ENCODE data around the gene GORAB. TPM values are rescaled to one million over a fixed set of nuclear protein-coding genes. Genes with fewer than 3 reads are reported as not detected.

GORAB gene
- total and polyA plus RNA-seq, 2 donors (not counting 3 experiments of a cell fraction or from before 2014, with no cell fraction given): 4.4 to 6.4 TPM

DNA sequence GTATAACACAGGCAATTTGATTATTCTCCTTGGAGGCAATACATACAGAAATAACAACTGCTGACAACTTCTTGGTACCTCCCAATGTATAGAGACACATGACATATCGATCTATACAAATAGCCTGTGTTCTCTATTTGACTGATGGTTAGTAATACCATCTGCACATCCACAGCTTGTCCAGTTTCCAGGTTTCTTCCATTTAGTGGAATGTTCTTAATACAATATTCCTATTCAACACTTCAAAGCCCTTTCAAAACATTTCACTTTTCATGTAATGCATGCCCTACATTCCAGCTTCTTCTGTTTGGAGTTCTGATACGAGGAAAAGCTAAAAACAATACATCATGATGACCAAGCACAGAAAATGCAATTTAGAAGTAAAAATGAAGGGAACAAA lies 37.0 kb upstream of the GORAB start:
- CTCF ChIA-PET: interaction anchor here (0.6 to 1.2 kb wide), 3 partner anchors 22 to 194 kb away, joined by 3 read pairs; no protein-coding TSS in a partner anchor
- H3K4me2 ChIP-seq (ENCODE audit: insufficient read depth, low read length): peak overlapping the region; percentile 74
- BruUV-seq (replicated peaks): no TSS peak

More for the DNA sequence above, 37.0 kb upstream of the GORAB start:
- FAIRE-seq (no peak), DNase-seq (ENCODE audit: low read depth, low spot score) (no peak)
- dilution Hi-C loops (cut with MboI; ENCODE audit: extremely low pct_ligation_motif_present, low sequenced_read_pairs): no loop called here
- Histone ChIP-seq H4K20me1 (replicated peaks; ENCODE audit: control insufficient read depth, extremely low read depth, insufficient read depth, low read length) (no peaks in the 10 kb centered on the region), H3K4me1 (ENCODE audit: control insufficient read depth, extremely low read depth, insufficient read depth, low read length) (peaks cover 20% of the 10 kb centered on the region), H3K4me3 (replicated peaks in 1 of 3; ENCODE audit: insufficient read depth in 1 of 3, low read depth in 1 of 3, low read length in 3 of 3) (peak overlapping the region in 1 of 3 experiments; percentile 10), H3K36me3 (ENCODE audit: control insufficient read depth in 2 of 2, extremely low read depth in 1 of 2, insufficient read depth in 2 of 2, low read length in 2 of 2) (no peaks in the 10 kb centered on the region), H3K9me3 (replicated peaks; ENCODE audit: control insufficient read depth, insufficient read depth, low read length) (no peaks in the 10 kb centered on the region), H2AFZ (ENCODE audit: low read depth, low read length) (no peak overlapping the region), H3K27ac (ENCODE audit: insufficient read depth, low read depth, low read length) (peak overlapping the region; percentile 33), H3K79me2 (ENCODE audit: control insufficient read depth, insufficient read depth, low read length) (no peaks in the 10 kb centered on the region), H3K9ac (replicated peaks; ENCODE audit: extremely low read depth, insufficient read depth, low read length) (peak overlapping the region; percentile 19), H3K9me1 (replicated peaks; ENCODE audit: control insufficient read depth, extremely low read depth, insufficient read depth, low read length) (no peaks in the 10 kb centered on the region), H3K27me3 (ENCODE audit: control insufficient read depth in 2 of 2, insufficient read depth in 2 of 2, low read length in 2 of 2) (no peaks in the 10 kb centered on the region)
- POLR2A ChIA-PET: no interaction called here
- no peak for TF ChIP-seq POLR2AphosphoS5 (IDR thresholded peaks at IDR 0.05; ENCODE audit: insufficient read depth, low read depth, low read length)
- TF ChIP-seq GATA2 (IDR thresholded peaks at IDR 0.05; ENCODE audit: insufficient read depth, insufficient read length, low read depth, low read length): no peak
- no peak for TF ChIP-seq EZH2 (IDR thresholded peaks at IDR 0.05; ENCODE audit: borderline replicate concordance, low read depth, low read length, severe bottlenecking)
- no peak for TF ChIP-seq MYC (IDR thresholded peaks at IDR 0.05; ENCODE audit: low read depth, low read length)
- TF ChIP-seq, protein P1, sequence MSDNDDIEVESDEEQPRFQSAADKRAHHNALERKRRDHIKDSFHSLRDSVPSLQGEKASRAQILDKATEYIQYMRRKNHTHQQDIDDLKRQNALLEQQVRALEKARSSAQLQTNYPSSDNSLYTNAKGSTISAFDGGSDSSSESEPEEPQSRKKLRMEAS (IDR thresholded peaks at IDR 0.05; ENCODE audit: insufficient read depth, insufficient read length): no peak
- TF ChIP-seq, protein P2, sequence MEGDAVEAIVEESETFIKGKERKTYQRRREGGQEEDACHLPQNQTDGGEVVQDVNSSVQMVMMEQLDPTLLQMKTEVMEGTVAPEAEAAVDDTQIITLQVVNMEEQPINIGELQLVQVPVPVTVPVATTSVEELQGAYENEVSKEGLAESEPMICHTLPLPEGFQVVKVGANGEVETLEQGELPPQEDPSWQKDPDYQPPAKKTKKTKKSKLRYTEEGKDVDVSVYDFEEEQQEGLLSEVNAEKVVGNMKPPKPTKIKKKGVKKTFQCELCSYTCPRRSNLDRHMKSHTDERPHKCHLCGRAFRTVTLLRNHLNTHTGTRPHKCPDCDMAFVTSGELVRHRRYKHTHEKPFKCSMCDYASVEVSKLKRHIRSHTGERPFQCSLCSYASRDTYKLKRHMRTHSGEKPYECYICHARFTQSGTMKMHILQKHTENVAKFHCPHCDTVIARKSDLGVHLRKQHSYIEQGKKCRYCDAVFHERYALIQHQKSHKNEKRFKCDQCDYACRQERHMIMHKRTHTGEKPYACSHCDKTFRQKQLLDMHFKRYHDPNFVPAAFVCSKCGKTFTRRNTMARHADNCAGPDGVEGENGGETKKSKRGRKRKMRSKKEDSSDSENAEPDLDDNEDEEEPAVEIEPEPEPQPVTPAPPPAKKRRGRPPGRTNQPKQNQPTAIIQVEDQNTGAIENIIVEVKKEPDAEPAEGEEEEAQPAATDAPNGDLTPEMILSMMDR (IDR thresholded peaks at IDR 0.05; ENCODE audit: extremely low read depth in 1 of 2, insufficient read depth in 1 of 2, low read depth in 1 of 2, low read length in 2 of 2): no peak
- TF ChIP-seq JUN (IDR thresholded peaks at IDR 0.05; ENCODE audit: borderline replicate concordance, insufficient read depth, insufficient read length, low read depth): no peak
- no peak for TF ChIP-seq FOS (IDR thresholded peaks at IDR 0.05; ENCODE audit: borderline replicate concordance, insufficient read depth, low read length)
- TF ChIP-seq POLR2A (IDR thresholded peaks at IDR 0.05; ENCODE audit: low read depth, low read length): no peak
- intact Hi-C loops (cut with micrococcal nuclease): loop anchor here (2.0 kb wide), 1 partner anchor 168 kb away; no protein-coding TSS in a partner anchor

All from endothelial cell of umbilical vein (primary cell).